HL-60/S4 (cell line): ENCODE measurements around the gene MMP3.

ENCODE experiments used
- in situ Hi-C: fragments of 300-500 bp; cut with MboI; formaldehyde crosslinking; loops from 2 replicates; pipeline ENCODE4 v1.14.3; 2022; ENCODE audit warnings: low sequenced_read_pairs

Gene MMP3

GRCh38 chr11:102792604-102793003, 50.8 kb downstream of the MMP3 start:
- in situ Hi-C loops: no loop called here

- in situ Hi-C loops: no loop called here
Measured at GRCh38 chr11:102791271-102792036, 52.0 kb downstream of the MMP3 start.

GRCh38 chr11:102788334-102788995, 54.9 kb downstream of the MMP3 start:
- in situ Hi-C loops: no loop called here
